ENCODE results near the gene VAV2.

VAV2 gene

GRCh38 chr9:133895335-133895734 is 96.8 kb downstream of the VAV2 start:
- no peak for DNase-seq (ENCODE audit: low read depth)
- TF ChIP-seq CTCF (IDR thresholded peaks at IDR 0.05; ENCODE audit: insufficient read depth, low read depth, low read length, missing control alignments) = no peak
- no peak overlapping the region for H3K4me3 ChIP-seq (ENCODE audit: low read length)

DNA sequence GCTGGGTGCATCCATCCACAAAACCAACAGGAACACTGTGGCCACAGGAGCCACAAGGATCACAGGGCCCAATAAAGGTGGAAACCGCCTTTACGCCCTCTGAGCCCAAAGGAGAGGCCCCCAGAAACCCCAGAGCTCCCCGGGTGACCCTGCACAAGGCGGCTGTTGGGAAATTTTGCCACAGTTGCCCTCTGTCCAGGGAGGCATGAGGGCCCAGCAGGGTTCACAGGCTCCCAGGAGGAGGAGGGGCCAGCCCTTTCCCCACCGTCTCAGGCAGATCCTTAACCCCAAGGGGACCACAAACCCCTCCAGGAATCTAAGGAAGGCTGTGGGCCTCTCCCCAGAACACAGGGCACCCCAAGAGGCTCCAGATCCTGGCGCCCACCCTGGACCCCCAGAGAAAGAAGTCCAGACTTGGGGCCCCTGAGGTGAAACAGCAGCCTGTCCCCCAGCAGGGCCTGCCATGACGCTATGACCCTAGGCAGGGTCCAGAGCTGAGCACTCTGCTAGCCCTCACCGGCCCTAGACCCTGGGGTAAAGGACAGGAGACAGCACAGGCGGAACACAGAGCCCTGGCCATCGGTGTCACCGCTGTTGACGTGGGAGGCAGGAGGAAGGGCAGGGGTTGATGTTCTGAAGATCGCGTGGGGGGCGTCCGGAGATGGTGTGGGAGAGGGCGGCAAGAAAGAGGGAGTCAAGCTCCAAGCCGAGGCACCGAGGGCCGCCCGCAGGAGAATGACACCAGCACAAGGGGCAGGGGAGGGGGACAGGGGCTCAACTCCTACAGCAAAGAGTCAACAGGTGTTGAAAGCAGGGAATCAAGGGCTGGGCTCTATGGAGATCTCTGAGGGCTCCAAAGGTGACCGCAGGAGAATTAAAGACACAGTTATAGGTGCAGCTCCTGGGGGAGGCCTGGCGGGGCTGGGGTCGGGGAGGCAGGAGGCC is 97.5 kb downstream of the VAV2 start:
- no peak overlapping the region for H3K4me3 ChIP-seq (ENCODE audit: low read length)
- no peak for TF ChIP-seq CTCF (IDR thresholded peaks at IDR 0.05; ENCODE audit: insufficient read depth, low read depth, low read length, missing control alignments)
- DNase-seq (ENCODE audit: low read depth) = no peak

- no peak for TF ChIP-seq CTCF (IDR thresholded peaks at IDR 0.05; ENCODE audit: insufficient read depth, low read depth, low read length, missing control alignments)
- no peak for DNase-seq (ENCODE audit: low read depth)
- H3K4me3 ChIP-seq (ENCODE audit: low read length) = no peak overlapping the region
Observed at GRCh38 chr9:133893191-133893994, 98.7 kb downstream of the VAV2 start.

- no peak for DNase-seq (ENCODE audit: low read depth)
- no peak for TF ChIP-seq CTCF (IDR thresholded peaks at IDR 0.05; ENCODE audit: insufficient read depth, low read depth, low read length, missing control alignments)
- no peak overlapping the region for H3K4me3 ChIP-seq (ENCODE audit: low read length)
Observed at GRCh38 chr9:133892193-133892920, 99.8 kb downstream of the VAV2 start.

- no peak for TF ChIP-seq CTCF (IDR thresholded peaks at IDR 0.05; ENCODE audit: insufficient read depth, low read depth, low read length, missing control alignments)
- no peak overlapping the region for H3K4me3 ChIP-seq (ENCODE audit: low read length)
- DNase-seq (ENCODE audit: low read depth) = no peak
Observed at GRCh38 chr9:133891741-133892140, 100.4 kb downstream of the VAV2 start.

DNA sequence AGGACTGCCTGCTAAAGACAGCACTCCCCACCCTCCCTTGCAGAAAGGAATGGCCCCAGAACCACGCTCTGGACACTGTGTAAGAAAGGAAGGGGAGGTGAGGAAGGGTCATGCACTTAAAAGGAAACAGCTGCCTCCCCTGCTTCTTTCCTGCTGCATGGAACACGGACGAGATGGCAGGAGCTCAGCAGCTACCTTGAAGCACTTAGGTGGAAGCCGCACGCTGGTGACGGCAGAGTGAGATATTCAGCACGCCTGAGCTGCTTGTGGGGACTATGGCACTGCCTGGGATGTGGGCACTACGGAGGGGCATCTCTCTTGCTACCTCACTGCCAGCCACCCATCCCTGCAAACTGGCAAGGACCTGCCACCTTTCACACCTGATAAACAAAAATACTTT is 101.5 kb downstream of the VAV2 start:
- DNase-seq (ENCODE audit: low read depth) = no peak
- no peak for TF ChIP-seq CTCF (IDR thresholded peaks at IDR 0.05; ENCODE audit: insufficient read depth, low read depth, low read length, missing control alignments)
- H3K4me3 ChIP-seq (ENCODE audit: low read length) = no peak overlapping the region
